H9 (cell line): Measurements from ENCODE around the gene SETD6. TPM values are rescaled to one million over a fixed set of nuclear protein-coding genes. Genes with fewer than 3 reads are reported as not detected.
"Not testable (repeated sequence)": the region's sequence is repeated elsewhere in the genome, so short reads cannot be mapped to it uniquely, and the experiment has no call there.

Experiments
- DNase-seq: peaks from one replicate; pipeline ENCODE4 v3.0.0-alpha.2; 2017
- H2AFZ ChIP-seq: one replicate; pipeline ENCODE4 v1.6.1; 2013; ENCODE audit warnings: mild to moderate bottlenecking, low read length, control low read depth, moderate library complexity
- H2AK5ac ChIP-seq: 2 replicates; pipeline ENCODE4 v1.6.1; 2013; ENCODE audit warnings: low read length, control low read depth, mixed read lengths; ENCODE audit not compliant: insufficient read length
- H2BK120ac ChIP-seq: one replicate; pipeline ENCODE4 v1.6.1; 2013; ENCODE audit warnings: low read depth, mild to moderate bottlenecking, low read length, control low read depth, inconsistent platforms; ENCODE audit not compliant: poor library complexity, severe bottlenecking
- H2BK12ac ChIP-seq: 2 replicates; pipeline ENCODE4 v1.6.1; 2013; ENCODE audit warnings: low read length, control low read depth, mixed read lengths, low read depth; ENCODE audit not compliant: insufficient read length
- H2BK15ac ChIP-seq: 2 replicates; pipeline ENCODE4 v1.6.1; 2013; ENCODE audit warnings: low read depth, low read length, control low read depth
- H2BK20ac ChIP-seq: one replicate; pipeline ENCODE4 v1.6.1; 2013; ENCODE audit warnings: low read depth, mild to moderate bottlenecking, low read length, control low read depth, inconsistent platforms; ENCODE audit not compliant: poor library complexity, severe bottlenecking
- H2BK5ac ChIP-seq: 2 replicates; pipeline ENCODE4 v1.6.1; 2013; ENCODE audit warnings: low read length, control low read depth, mixed read lengths; ENCODE audit not compliant: insufficient read length
- H3K14ac ChIP-seq: 2 replicates; pipeline ENCODE4 v1.6.1; 2013; ENCODE audit warnings: low read length, control low read depth; ENCODE audit not compliant: insufficient read depth
- H3K18ac ChIP-seq: 2 replicates; pipeline ENCODE4 v1.6.1; 2013; ENCODE audit warnings: low read depth, mild to moderate bottlenecking, mixed read lengths, low read length, control low read depth; ENCODE audit not compliant: insufficient read length
- H3K23ac ChIP-seq: 2 replicates; pipeline ENCODE4 v1.6.1; 2013; ENCODE audit warnings: low read length, control low read depth, mixed read lengths, low read depth; ENCODE audit not compliant: insufficient read length
- H3K23me2 ChIP-seq: 2 replicates; pipeline ENCODE4 v1.6.1; 2013; ENCODE audit warnings: low read depth, mild to moderate bottlenecking, mixed read lengths, low read length, control low read depth; ENCODE audit not compliant: insufficient read length, poor library complexity, severe bottlenecking
- H3K27ac ChIP-seq: 2 replicates; pipeline ENCODE4 v1.5.1; 2013; ENCODE audit warnings: low read length, control low read depth, mixed read lengths, low read depth; ENCODE audit not compliant: insufficient read length
- H3K27me3 ChIP-seq: 2 replicates; pipeline ENCODE4 v1.6.1; 2013; ENCODE audit warnings: low read length, control low read depth, inconsistent platforms; ENCODE audit not compliant: insufficient read depth
- H3K4ac ChIP-seq: 2 replicates; pipeline ENCODE4 v1.6.1; 2013; ENCODE audit warnings: low read depth, mild to moderate bottlenecking, control low read depth, inconsistent platforms, low read length, moderate library complexity
- H3K4me1 ChIP-seq: 2 replicates; pipeline ENCODE4 v1.6.1; 2013; ENCODE audit warnings: low read length, control low read depth, inconsistent platforms; ENCODE audit not compliant: insufficient read depth
- H3K4me2 ChIP-seq: 2 replicates; pipeline ENCODE4 v1.6.1; 2013; ENCODE audit warnings: low read length, control low read depth, mixed read lengths; ENCODE audit not compliant: insufficient read length, insufficient read depth
- H3K56ac ChIP-seq: 2 replicates; pipeline ENCODE4 v1.6.1; 2013; ENCODE audit warnings: low read depth, mild to moderate bottlenecking, mixed read lengths, low read length, control low read depth; ENCODE audit not compliant: insufficient read length
- H3K79me1 ChIP-seq: 2 replicates; pipeline ENCODE4 v1.6.1; 2013; ENCODE audit warnings: low read depth, mild to moderate bottlenecking, moderate library complexity, low read length, control low read depth, inconsistent platforms; ENCODE audit not compliant: insufficient read depth, poor library complexity, severe bottlenecking
- H3K79me2 ChIP-seq: 2 replicates; pipeline ENCODE4 v1.6.1; 2013; ENCODE audit warnings: low read length, control low read depth, inconsistent platforms; ENCODE audit not compliant: insufficient read depth
- H3K9ac ChIP-seq: 2 replicates; pipeline ENCODE4 v1.6.1; 2013; ENCODE audit warnings: low read length, control low read depth, mixed read lengths; ENCODE audit not compliant: insufficient read length; ENCODE audit errors: extremely low read depth
- H3K9me3 ChIP-seq: one replicate; pipeline ENCODE4 v1.6.1; 2013; ENCODE audit warnings: low read depth, low read length, inconsistent platforms; ENCODE audit not compliant: control insufficient read depth
- H3T11ph ChIP-seq: one replicate; pipeline ENCODE4 v1.6.1; 2013; ENCODE audit warnings: mild to moderate bottlenecking, low read length, control low read depth, inconsistent platforms
- H4K20me1 ChIP-seq: one replicate; pipeline ENCODE4 v1.6.1; 2013; ENCODE audit not compliant: control insufficient read depth, insufficient read length, insufficient read depth
- H4K5ac ChIP-seq: 2 replicates; pipeline ENCODE4 v1.6.1; 2013; ENCODE audit warnings: low read depth, mild to moderate bottlenecking, mixed read lengths, low read length, control low read depth; ENCODE audit not compliant: insufficient read length
- H4K8ac ChIP-seq: replicated peaks from 2 replicates; pipeline ENCODE4 v1.6.1; 2013; ENCODE audit warnings: low read length, control low read depth, mixed read lengths, low read depth; ENCODE audit not compliant: insufficient read length
- H4K91ac ChIP-seq: 2 replicates; pipeline ENCODE4 v1.6.1; 2013; ENCODE audit warnings: low read depth, mild to moderate bottlenecking, moderate library complexity, mixed read lengths, low read length, control low read depth; ENCODE audit not compliant: insufficient read length
- H3K27ac Mint-ChIP-seq, 3 experiments: 2 replicates in 2 of 3; 3 replicates in 1 of 3; pipeline ENCODE4 v1.8.0; 2020 to 2021; ENCODE audit warnings: mixed read lengths in 3 of 3, mild to moderate bottlenecking in 1 of 3, moderate library complexity in 1 of 3
- H3K27me3 Mint-ChIP-seq: 2 replicates; pipeline ENCODE4 v1.8.0; 2021; ENCODE audit warnings: low read depth, mild to moderate bottlenecking, moderate library complexity, mixed read lengths
- H3K36me3 Mint-ChIP-seq, 3 experiments: 2 replicates in 2 of 3; 3 replicates in 1 of 3; pipeline ENCODE4 v1.8.0; 2020 to 2021; ENCODE audit warnings: low read depth in 3 of 3, mixed read lengths in 3 of 3; ENCODE audit not compliant: insufficient read depth in 1 of 3
- H3K4me1 Mint-ChIP-seq, 2 experiments: 2 replicates each; pipeline ENCODE4 v1.8.0; 2020; ENCODE audit warnings: mixed read lengths in 2 of 2
- H3K4me3 Mint-ChIP-seq, 2 experiments: 2 replicates in 1 of 2; 3 replicates in 1 of 2; pipeline ENCODE4 v1.8.0; 2020 to 2021; ENCODE audit warnings: mild to moderate bottlenecking in 2 of 2, mixed read lengths in 2 of 2, moderate library complexity in 1 of 2
- H3K9me3 Mint-ChIP-seq, 2 experiments: 2 replicates in 1 of 2; 3 replicates in 1 of 2; pipeline ENCODE4 v1.8.0; 2020; ENCODE audit warnings: mild to moderate bottlenecking in 2 of 2, mixed read lengths in 2 of 2, moderate library complexity in 1 of 2
- CTCF ChIP-seq: fragments of 200-600 bp; sonication (generic); conservative IDR thresholded peaks from 3 replicates; pipeline ENCODE4 v1.8.0; 2021; ENCODE audit warnings: antibody characterized with exemption, mild to moderate bottlenecking
- WGBS: extraction: QIAGEN DNeasy Blood & Tissue Kit; methylation state at CpG from one replicate; pipeline ENCODE4 v1.1.7; 2013; ENCODE audit warnings: missing lambda C conversion rate, low lambda C conversion rate, mixed read lengths; ENCODE audit not compliant: insufficient read length; ENCODE audit errors: extremely low coverage; 5-methylcytosine and 5-hydroxymethylcytosine counted together
- total RNA-seq: library from RNA; stranded (reverse); gene quantifications from 2 replicates; pipeline ENCODE4 v1.2.1, GENCODE V29; 2021

The SETD6 gene
- total RNA-seq, 1 experiment from 2014 or later: 55.6 TPM

- peaks cover 6 to 23% of the 10 kb centered on the region in 2 experiments; a peak in 3 of 4 replicates for H3K4me1 Mint-ChIP-seq
- no peak overlapping the region; a peak in 1 of 7 replicates for H3K27ac Mint-ChIP-seq
- no CpG with 5 or more reads among the region's 4 CpGs for WGBS
- Histone ChIP-seq H4K20me1 (no peaks in the 10 kb centered on the region), H4K8ac (no peak overlapping the region), H4K91ac (no peak overlapping the region), H2BK15ac (no peak overlapping the region), H3K23me2 (no peaks in the 10 kb centered on the region), H2AK5ac (no peak overlapping the region), H3T11ph (no peak overlapping the region), H2AFZ (no peak overlapping the region), H2BK20ac (no peak overlapping the region), H3K18ac (no peak overlapping the region), H3K56ac (no peak overlapping the region), H3K79me1 (no peaks in the 10 kb centered on the region), H3K9ac (no peak overlapping the region), H2BK120ac (no peak overlapping the region), H3K4ac (no peak overlapping the region), H3K4me2 (no peak overlapping the region), H3K14ac (no peak overlapping the region), H2BK5ac (no peak overlapping the region), H3K4me1 (no peaks in the 10 kb centered on the region; the same call in 1 of the 2 replicates), H3K23ac (no peak overlapping the region), H3K79me2 (no peaks in the 10 kb centered on the region), H3K9me3 (no peaks in the 10 kb centered on the region), H3K27ac (no peak overlapping the region), H4K5ac (no peak overlapping the region), H2BK12ac (no peak overlapping the region), H3K27me3 (no peaks in the 10 kb centered on the region)
- DNase-seq: no peak
- peaks cover 0 to 2% of the 10 kb centered on the region in 2 experiments; a peak in 2 of 5 replicates for H3K9me3 Mint-ChIP-seq
- H3K27me3 Mint-ChIP-seq: peaks cover 18% of the 10 kb centered on the region
- no peak for TF ChIP-seq CTCF
- no peak overlapping the region for H3K4me3 Mint-ChIP-seq
- H3K36me3 Mint-ChIP-seq: peaks cover 0 to 2% (median 0%) of the 10 kb centered on the region in 3 experiments; a peak in 1 of 7 replicates
Observed at GRCh38 chr16:58490065-58490464, 25.3 kb upstream of the SETD6 start.

GRCh38 chr16:58490539-58490938 is 24.8 kb upstream of the SETD6 start:
- not testable (repeated sequence) for H3K9me3 ChIP-seq, H3K27ac Mint-ChIP-seq, H2BK5ac ChIP-seq, H2BK120ac ChIP-seq, H3T11ph ChIP-seq, H2BK15ac ChIP-seq, H4K20me1 ChIP-seq, H4K8ac ChIP-seq, H3K23me2 ChIP-seq, H3K79me1 ChIP-seq, H3K14ac ChIP-seq, H3K4ac ChIP-seq, H3K9ac ChIP-seq, H4K5ac ChIP-seq, H3K23ac ChIP-seq, H3K79me2 ChIP-seq, H3K4me2 ChIP-seq, H3K4me3 Mint-ChIP-seq, H3K36me3 Mint-ChIP-seq, H4K91ac ChIP-seq, DNase-seq, H2AFZ ChIP-seq, H3K27me3 ChIP-seq, H3K27ac ChIP-seq, H3K9me3 Mint-ChIP-seq, H3K18ac ChIP-seq, H2AK5ac ChIP-seq, H2BK12ac ChIP-seq, H3K4me1 ChIP-seq, H3K56ac ChIP-seq, H2BK20ac ChIP-seq
- Mint-ChIP-seq H3K27me3 (peaks cover 21% of the 10 kb centered on the region), H3K4me1 (peaks cover 10 to 25% of the 10 kb centered on the region in 2 experiments)
- WGBS: no CpG with 5 or more reads among the region's 8 CpGs
